HG03342 (cell line): ENCODE data around the gene RUNX1.

ENCODE experiments used
- ATAC-seq: cut with Tn5 transposase; IDR thresholded peaks from one replicate; pipeline ENCODE4 v1.9.1; 2021; ENCODE audit warnings: mild to moderate bottlenecking, moderate library complexity; ENCODE audit not compliant: unreplicated experiment

RUNX1 gene

DNA sequence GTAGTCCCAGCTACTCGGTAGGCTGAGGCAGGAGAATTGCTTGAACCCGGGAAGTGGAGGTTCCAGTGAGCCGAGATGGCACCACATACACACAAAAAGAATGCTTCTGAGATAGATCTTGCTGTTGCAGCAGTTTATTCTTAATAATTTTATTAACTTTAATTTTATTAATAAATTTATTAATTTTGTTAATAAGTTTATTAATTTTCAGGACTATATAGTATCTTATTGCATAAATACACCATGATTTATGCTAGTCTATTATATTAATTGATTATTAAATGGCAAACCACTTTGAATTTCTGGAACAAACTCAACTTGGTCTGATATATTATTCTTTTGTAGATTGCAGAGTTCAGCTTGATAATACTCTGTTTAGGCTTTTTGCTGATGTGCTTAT lies 280.8 kb downstream of the RUNX1 start:
- no peak for ATAC-seq

- no peak for ATAC-seq
Observed at GRCh38 chr21:34766862-34767261, 282.2 kb downstream of the RUNX1 start.

DNA sequence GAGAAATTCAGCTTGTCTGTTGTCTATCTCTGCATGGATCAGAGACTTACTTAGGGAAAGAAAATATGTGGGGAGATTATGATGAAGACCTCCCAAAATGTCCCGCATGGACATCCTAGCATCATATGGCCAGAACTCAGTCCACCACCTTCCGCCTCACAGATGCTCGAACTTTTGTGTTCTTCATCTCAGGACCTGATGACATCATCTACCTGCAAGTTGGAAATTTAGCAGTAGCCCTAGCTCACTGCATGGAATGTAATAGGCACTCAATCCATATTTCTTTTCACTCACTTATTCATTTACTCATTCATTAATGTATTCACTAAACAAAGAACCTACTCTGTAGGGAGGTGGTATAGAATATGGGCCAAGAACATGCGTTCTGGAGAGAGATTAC lies 283.5 kb downstream of the RUNX1 start:
- no peak for ATAC-seq

- ATAC-seq, result no peak
Observed at GRCh38 chr21:34764715-34765284, 284.3 kb downstream of the RUNX1 start.

DNA sequence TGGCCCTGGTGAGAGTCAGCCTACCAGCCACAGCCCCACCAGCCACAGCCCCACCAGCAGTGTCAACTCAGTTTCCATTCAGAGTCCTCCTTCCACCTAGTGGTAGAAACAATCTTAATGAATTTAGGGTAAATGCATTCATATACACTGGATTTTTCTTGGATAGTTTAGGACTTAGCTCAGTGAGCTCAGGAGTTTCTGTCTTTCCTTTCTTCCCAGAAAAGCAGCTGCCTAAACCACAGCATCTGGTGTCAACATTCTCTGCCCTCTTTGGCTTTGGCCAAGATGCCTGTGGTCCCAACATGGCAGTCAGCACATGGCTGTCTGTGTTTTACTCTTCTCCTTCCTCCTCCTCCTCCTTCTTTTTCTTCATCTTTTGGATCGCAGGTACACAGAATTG lies 286.3 kb downstream of the RUNX1 start:
- ATAC-seq, result no peak

- ATAC-seq, result no peak
Observed at GRCh38 chr21:34761758-34762330, 287.3 kb downstream of the RUNX1 start.

- ATAC-seq, result no peak
Observed at GRCh38 chr21:34754690-34755647, 294.1 kb downstream of the RUNX1 start.

DNA sequence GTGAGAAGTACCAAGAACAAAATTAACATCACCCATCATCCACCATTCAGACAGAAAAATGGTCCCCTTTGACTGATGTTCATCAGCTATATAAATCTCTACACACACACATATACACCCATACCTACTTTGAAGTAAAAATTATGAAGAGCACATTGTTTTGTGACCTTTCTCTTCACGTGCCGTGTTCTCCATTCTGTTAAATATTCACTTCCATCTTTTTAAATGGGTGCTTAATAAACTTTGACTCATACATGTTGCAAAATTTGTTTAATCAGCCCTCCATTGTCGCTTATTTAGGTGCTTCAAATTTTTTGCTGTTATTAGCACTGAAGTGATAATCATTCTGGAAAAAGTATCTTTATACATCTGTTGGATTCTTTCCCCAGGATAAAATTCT lies 300.2 kb downstream of the RUNX1 start:
- ATAC-seq, result no peak

DNA sequence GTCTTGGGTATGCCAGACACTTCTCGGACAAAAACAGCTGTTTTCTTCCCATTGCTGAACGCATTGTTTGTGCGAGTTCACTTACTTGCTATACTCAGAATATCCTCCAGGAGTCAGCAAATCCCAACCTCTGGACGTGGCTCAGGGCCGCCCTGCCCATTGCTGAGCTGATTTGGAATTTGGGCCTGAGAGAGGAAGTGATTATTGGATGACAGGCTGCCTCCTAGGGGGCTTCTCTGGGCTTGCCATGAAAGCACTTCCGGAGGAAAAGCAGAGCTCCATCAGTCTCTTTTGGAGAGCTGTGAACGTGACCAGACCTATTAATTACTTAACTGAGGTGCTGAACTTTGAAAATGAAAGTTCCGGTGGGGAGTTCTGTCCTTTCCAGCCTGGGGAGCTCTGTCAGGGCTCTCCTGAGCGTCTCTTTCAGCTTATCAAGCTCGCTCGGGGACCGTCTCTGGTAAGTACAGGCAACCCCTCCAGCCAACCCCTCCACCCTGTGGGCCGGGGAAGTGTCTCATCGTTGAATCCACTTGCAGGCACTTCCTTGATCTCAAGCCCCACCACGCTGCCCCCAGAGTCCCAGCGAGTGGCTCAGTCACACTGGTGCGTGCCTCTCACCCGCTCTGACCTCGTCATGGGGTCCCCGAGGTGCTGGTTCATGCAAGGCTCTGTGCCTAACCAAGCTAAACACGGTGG lies 303.4 kb downstream of the RUNX1 start:
- peak; percentile 84 for ATAC-seq

DNA sequence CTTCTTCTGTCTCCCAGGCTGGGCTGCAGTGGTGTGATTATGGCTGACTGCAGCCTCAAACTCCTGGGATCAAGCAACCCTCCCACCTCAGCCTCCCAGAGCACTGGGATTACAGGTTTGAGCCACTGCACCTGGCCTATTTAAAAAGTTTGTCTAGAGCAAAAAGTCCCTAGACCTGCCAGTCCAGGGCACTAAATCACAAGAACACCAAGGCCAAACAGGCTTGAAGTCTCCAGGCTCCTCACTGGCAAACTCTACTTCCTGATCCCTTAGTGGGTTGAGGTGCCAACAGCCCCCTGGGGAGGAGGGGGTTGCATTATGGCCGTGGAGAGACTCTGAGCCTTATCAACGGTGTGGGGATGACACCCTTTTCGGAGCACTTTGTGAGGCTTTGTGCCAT lies 304.3 kb downstream of the RUNX1 start:
- no peak for ATAC-seq

GRCh38 chr21:34743831-34744230 lies 305.3 kb downstream of the RUNX1 start:
- no peak for ATAC-seq

- ATAC-seq, result no peak
Observed at GRCh38 chr21:34743285-34743684, 305.8 kb downstream of the RUNX1 start.

- no peak for ATAC-seq
Observed at GRCh38 chr21:34740198-34740597, 308.9 kb downstream of the RUNX1 start.
